GM06990 (cell line): ENCODE results near the gene MBOAT1.
"Not testable (repeated sequence)": the region's sequence is repeated elsewhere in the genome, so short reads cannot be mapped to it uniquely, and the experiment has no call there.

Experiments
- DNase-seq: peaks from one replicate; pipeline ENCODE4 v3.0.0-alpha.2; 2011; ENCODE audit not compliant: insufficient read length; ENCODE audit errors: extremely low read depth
- H3K27me3 ChIP-seq: replicated peaks from 2 replicates; pipeline ENCODE4 v1.6.0; 2011; ENCODE audit warnings: low read length; ENCODE audit not compliant: control insufficient read depth, insufficient read depth
- H3K36me3 ChIP-seq: 2 replicates; pipeline ENCODE4 v1.5.1; 2011; ENCODE audit warnings: low read length; ENCODE audit not compliant: control insufficient read depth, insufficient read depth
- H3K4me3 ChIP-seq: replicated peaks from 2 replicates; pipeline ENCODE4 v1.5.1; 2011; ENCODE audit warnings: low read depth, mild to moderate bottlenecking, control low read depth, low read length
- CTCF ChIP-seq: IDR thresholded peaks from 2 replicates; pipeline ENCODE4 v1.5.1; 2011; ENCODE audit warnings: low read length, control low read depth, mild to moderate bottlenecking, inconsistent platforms; ENCODE audit not compliant: insufficient read depth, poor library complexity, severe bottlenecking

Gene MBOAT1

GRCh38 chr6:20154753-20155152 is 57.5 kb downstream of the MBOAT1 start:
- Histone ChIP-seq H3K27me3 (no peaks in the 10 kb centered on the region), H3K36me3 (no peaks in the 10 kb centered on the region), H3K4me3 (no peak overlapping the region)
- TF ChIP-seq CTCF = no peak
- DNase-seq = no peak

- H3K36me3 ChIP-seq = no peaks in the 10 kb centered on the region
- no peaks in the 10 kb centered on the region for H3K27me3 ChIP-seq
- DNase-seq = no peak
- H3K4me3 ChIP-seq = no peak overlapping the region
- TF ChIP-seq CTCF = no peak
These were observed 59.1 kb downstream of the MBOAT1 start for GRCh38 chr6:20153194-20153593.

GRCh38 chr6:20148433-20148832 is 63.8 kb downstream of the MBOAT1 start:
- H3K27me3 ChIP-seq = no peaks in the 10 kb centered on the region
- H3K4me3 ChIP-seq = no peak overlapping the region
- no peak for TF ChIP-seq CTCF
- no peak for DNase-seq
- peaks cover 3% of the 10 kb centered on the region for H3K36me3 ChIP-seq

- Histone ChIP-seq H3K36me3 (peaks cover 3% of the 10 kb centered on the region), H3K4me3 (no peak overlapping the region), H3K27me3 (no peaks in the 10 kb centered on the region)
- TF ChIP-seq CTCF = no peak
- DNase-seq = no peak
These were observed 64.8 kb downstream of the MBOAT1 start for GRCh38 chr6:20147469-20147868.

GRCh38 chr6:20146831-20147230 is 65.4 kb downstream of the MBOAT1 start:
- H3K36me3 ChIP-seq, H3K4me3 ChIP-seq, DNase-seq, H3K27me3 ChIP-seq: not testable (repeated sequence)

GRCh38 chr6:20146291-20146690 is 66.0 kb downstream of the MBOAT1 start:
- H3K27me3 ChIP-seq = no peaks in the 10 kb centered on the region
- DNase-seq = no peak
- H3K4me3 ChIP-seq = no peak overlapping the region
- H3K36me3 ChIP-seq = peaks cover 3% of the 10 kb centered on the region
- no peak for TF ChIP-seq CTCF
